Right atrium auricular region (tissue), 2 donors: ENCODE data around the gene CBARP. TPM values are rescaled to one million over a fixed set of nuclear protein-coding genes. Genes with fewer than 3 reads are reported as not detected.

Experiments used
- DNase-seq: peaks from one replicate; pipeline ENCODE4 v3.0.0-alpha.2; 2019; ENCODE audit warnings: low spot score
- H3K27ac ChIP-seq, 2 donors: fragments of 200-600 bp; sonication (generic); 1 replicate in 1 of 2; 2 replicates in 1 of 2; pipeline ENCODE4 v1.5.1; 2016 to 2019
- H3K27me3 ChIP-seq, 2 donors: fragments of 200-600 bp; sonication (generic); one replicate each; pipeline versions ENCODE4 v1.5.1 to v1.6.0; 2017 to 2019
- H3K36me3 ChIP-seq: fragments of 200-600 bp; sonication (generic); one replicate; pipeline ENCODE4 v1.5.1; 2016
- H3K4me1 ChIP-seq, 2 donors: fragments of 200-600 bp; sonication (generic); one replicate each; pipeline versions ENCODE4 v1.5.1 to v1.6.0; 2017 to 2019
- H3K4me3 ChIP-seq, 2 donors: fragments of 200-600 bp; sonication (generic); 1 replicate in 1 of 2; 2 replicates in 1 of 2; pipeline ENCODE4 v1.5.1; 2017 to 2019; ENCODE audit warnings: mild to moderate bottlenecking in 1 of 2, moderate library complexity in 1 of 2
- H3K9me3 ChIP-seq, 2 donors: fragments of 200-600 bp; sonication (generic); one replicate each; pipeline ENCODE4 v1.5.1; 2019
- total RNA-seq, 2 donors: library from RNA; depleted of rRNA; stranded (reverse); fragments of >200 nt; gene quantifications; one replicate each; pipeline ENCODE4 v1.1.0, GENCODE V29; 2016
- TF ChIP-seq, protein P1 (sequence below), 2 donors: fragments of 200-600 bp; sonication (generic); IDR thresholded peaks; one replicate each; pipeline ENCODE4 v1.5.1; 2019; ENCODE audit warnings: antibody characterized with exemption in 2 of 2

Gene CBARP
- total RNA-seq, 2 donors from 2014 or later: 2.4 to 2.6 TPM

DNA sequence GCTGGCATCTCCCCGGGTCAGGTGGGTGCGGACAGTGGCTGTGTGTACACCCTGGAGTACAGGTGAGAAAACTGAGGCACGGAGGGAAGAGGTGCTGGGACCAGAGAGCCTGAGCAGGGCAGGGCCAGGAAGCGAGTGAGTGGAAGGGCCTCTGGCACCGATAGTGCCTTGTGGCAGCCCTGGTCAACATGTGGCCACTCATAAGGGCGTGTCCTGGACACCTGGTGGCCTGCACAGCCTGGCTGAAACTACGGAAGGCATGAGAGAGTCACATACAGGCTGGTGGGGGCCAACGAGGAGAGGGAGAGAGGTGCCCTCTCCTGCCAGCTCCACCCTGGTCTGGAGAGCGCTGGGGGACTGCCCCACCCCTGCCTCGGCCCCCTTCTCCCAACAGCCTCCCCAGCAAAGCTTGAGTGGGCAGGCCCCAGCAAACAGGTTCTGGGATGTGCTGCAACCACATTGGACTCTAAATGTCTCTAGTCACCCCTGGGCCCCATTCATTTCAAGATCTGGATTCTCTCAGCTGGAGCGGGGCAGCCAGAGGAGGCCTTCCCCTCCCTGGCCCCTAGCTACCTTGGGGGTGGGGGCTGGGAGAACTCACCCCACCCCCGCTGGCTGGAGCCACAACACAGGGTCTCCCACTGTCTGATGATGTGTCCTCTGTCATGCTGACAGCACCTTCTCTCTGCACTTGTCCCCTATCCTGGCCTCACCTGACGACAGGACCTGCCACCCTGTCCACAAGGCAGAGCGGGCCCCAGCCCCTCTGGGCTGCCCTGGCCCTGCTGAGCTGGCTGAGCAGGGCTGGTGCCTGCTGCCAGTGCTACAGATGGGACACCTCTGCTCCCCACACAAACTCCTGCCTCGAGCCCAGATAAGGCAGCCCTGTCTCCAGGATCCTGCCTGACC is 5.8 kb downstream of the CBARP start:
- Histone ChIP-seq H3K4me1 (peaks cover 0 to 24% of the 10 kb centered on the region in 2 donors), H3K27ac (peak overlapping the region; percentile 60 to 70), H3K36me3 (peaks cover 13% of the 10 kb centered on the region), H3K4me3 (no peak overlapping the region), H3K27me3 (no peaks in the 10 kb centered on the region), H3K9me3 (no peaks in the 10 kb centered on the region)
- no peak for DNase-seq
- TF ChIP-seq, protein P1, sequence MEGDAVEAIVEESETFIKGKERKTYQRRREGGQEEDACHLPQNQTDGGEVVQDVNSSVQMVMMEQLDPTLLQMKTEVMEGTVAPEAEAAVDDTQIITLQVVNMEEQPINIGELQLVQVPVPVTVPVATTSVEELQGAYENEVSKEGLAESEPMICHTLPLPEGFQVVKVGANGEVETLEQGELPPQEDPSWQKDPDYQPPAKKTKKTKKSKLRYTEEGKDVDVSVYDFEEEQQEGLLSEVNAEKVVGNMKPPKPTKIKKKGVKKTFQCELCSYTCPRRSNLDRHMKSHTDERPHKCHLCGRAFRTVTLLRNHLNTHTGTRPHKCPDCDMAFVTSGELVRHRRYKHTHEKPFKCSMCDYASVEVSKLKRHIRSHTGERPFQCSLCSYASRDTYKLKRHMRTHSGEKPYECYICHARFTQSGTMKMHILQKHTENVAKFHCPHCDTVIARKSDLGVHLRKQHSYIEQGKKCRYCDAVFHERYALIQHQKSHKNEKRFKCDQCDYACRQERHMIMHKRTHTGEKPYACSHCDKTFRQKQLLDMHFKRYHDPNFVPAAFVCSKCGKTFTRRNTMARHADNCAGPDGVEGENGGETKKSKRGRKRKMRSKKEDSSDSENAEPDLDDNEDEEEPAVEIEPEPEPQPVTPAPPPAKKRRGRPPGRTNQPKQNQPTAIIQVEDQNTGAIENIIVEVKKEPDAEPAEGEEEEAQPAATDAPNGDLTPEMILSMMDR (IDR thresholded peaks at IDR 0.05): no peak

DNA sequence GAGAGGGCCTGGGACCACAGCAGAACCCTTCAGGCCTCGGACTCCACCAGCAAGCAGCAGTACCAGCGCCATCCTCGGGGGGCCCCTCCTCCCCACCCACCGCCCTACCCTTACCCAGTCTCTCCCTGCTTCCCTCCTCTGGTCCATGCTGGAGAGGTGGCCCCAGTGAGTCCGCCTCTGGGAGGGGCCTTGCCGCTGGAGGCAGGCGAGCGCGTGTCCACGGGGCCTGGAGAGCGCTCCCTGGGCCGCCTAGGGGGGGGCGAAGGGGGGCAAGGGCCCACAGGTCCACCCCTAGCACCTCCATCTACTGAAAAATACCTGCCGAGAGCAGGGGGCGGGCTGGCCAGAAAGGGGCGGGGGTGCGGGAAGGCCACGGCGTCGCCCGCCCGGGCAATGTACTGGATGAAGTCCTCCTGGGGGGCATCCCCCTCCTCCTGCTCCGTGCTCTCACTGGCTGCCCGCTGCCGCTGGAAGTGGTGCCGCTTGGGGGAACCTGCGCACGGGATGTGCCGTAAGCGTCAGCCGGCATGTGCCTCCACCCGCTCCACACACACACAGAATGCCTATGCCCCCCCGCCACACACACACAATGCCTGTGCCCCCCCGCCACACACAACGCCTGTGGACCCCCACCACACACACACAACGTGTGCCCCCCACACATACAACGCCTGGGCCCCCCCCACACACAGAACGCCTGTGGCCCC is 6.9 kb downstream of the CBARP start:
- Histone ChIP-seq H3K27me3 (no peaks in the 10 kb centered on the region), H3K27ac (no peak overlapping the region), H3K36me3 (peaks cover 22% of the 10 kb centered on the region), H3K4me3 (no peak overlapping the region), H3K4me1 (peaks cover 0 to 22% of the 10 kb centered on the region in 2 donors), H3K9me3 (no peaks in the 10 kb centered on the region)
- no peak for DNase-seq
- TF ChIP-seq, protein P1 (IDR thresholded peaks at IDR 0.05): no peak

DNA sequence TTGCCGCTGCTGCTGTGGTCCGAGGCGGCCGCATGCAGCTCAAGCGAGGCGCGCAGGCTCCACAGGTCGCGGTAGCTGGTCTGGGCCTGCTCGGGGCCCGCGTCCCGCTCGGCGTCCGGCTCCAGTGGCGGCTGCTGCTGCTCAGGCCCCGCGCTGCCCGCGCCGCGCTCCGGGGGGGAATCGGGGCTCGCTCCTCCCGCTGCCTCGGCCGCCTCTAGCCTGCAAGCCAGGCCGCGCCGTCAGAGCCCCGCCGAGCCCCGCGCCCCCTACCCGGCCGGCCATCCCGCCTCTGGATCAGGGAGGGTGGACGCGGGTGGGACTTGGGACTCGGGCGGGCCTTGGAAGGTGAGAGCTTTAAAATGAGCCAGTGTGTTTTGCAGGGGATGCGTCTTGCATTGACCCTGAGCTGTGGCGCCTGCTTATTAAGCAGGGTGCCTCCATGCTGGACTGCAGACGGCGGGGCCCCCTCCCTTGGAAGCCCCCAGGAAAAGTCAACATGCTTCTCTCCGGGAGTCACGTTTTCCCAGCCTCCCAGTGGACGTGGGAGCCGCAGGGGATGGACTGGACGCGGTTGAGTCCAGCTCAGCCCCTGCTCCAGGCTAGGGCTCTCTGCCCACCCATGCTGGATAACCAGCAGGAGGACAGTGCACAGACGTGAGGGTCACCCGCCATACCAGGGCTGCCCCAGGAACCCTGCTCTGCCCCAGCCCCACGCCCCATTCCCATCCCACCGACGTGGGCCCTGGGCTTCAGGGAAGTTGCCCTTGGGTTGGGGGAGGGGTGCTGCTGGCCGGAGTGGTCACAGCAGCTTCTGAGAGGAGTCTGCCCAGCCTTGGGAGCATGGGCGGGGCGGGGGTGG is 7.7 kb downstream of the CBARP start:
- no peaks in the 10 kb centered on the region for H3K27me3 ChIP-seq
- TF ChIP-seq, protein P1 (IDR thresholded peaks at IDR 0.05): no peak
- no peak for DNase-seq
- no peak overlapping the region for H3K4me3 ChIP-seq
- H3K4me1 ChIP-seq: peaks cover 0 to 22% of the 10 kb centered on the region in 2 donors
- H3K36me3 ChIP-seq: peaks cover 24% of the 10 kb centered on the region
- no peaks in the 10 kb centered on the region for H3K9me3 ChIP-seq
- H3K27ac ChIP-seq: no peak overlapping the region

DNA sequence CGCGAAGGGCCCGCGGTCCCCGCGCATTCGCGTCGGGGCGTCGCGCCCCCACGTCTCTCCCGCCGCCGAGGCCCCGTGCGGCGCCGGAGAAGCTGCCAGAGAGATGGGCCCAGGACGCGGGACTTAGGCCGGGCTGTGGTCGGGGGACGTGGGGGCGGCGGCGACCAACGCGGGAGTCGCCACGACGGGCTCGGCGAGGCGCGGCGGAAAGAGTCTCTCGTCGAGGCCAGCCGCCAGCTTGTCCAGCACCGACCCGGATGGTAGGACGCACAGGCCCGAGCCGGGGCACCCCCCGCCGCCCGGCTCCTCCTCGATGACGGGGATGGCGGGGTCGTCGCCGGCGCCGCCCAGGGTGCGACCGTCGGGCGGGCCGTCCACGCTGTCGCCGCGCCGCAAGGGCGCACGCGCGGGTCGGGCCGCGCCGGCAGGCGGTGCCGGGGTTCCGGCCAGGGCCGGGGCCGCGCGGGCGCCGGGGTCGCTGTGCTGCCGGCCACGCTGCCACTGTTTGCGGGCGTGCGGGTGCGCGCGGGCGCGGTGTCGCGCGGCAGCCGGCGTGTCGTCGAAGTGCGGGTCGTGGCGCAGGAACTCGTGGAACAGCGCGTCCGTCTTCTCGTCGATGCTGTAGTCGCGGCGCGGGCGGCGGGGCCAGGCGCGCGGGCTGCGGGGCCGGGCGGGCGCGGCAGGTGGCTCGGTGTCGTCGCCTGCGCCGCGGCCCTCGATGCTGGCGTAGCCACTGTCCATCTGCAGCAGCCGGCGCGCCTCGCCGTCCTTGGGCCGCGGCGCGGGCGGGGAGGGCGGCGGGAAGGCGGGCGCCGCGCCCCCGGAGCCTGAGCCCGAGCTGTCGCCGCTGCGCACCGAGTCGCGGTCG is 8.5 kb downstream of the CBARP start:
- Histone ChIP-seq H3K9me3 (no peaks in the 10 kb centered on the region), H3K4me1 (peaks cover 0 to 22% of the 10 kb centered on the region in 2 donors), H3K27me3 (no peaks in the 10 kb centered on the region), H3K27ac (no peak overlapping the region), H3K36me3 (peaks cover 33% of the 10 kb centered on the region), H3K4me3 (no peak overlapping the region)
- DNase-seq: no peak
- TF ChIP-seq, protein P1 (IDR thresholded peaks at IDR 0.05): no peak
